CD4-positive, alpha-beta T cell treated with Interleukin-12 subunit alpha and Interleukin-12 subunit beta, for 1 hour (primary cell): ENCODE results near the gene PCDH15.

Experiments
- DNase-seq: peaks from one replicate; pipeline ENCODE4 v3.0.0-alpha.2; 2020

Gene PCDH15

DNA sequence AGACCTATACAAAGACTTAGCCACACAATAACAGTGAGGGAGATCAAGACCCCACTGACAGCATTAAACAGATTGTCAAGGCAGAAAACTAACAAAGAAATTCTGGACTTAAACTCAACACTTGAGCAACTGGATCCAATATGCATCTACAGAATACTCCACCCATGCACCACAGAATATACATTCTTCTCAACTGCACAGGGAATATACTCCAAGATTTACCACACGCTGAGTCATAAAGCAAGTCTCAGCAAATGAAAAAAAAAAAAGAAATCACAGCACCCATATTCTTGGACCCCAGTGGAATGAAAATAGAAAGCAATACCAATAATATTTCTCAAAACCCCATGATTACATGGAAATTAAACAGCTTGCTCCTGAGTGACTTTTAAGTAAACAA lies 680.2 kb downstream of the PCDH15 start:
- DNase-seq: no peak

- no peak for DNase-seq
Observed at GRCh38 chr10:54108961-54109360, 692.1 kb downstream of the PCDH15 start.

DNA sequence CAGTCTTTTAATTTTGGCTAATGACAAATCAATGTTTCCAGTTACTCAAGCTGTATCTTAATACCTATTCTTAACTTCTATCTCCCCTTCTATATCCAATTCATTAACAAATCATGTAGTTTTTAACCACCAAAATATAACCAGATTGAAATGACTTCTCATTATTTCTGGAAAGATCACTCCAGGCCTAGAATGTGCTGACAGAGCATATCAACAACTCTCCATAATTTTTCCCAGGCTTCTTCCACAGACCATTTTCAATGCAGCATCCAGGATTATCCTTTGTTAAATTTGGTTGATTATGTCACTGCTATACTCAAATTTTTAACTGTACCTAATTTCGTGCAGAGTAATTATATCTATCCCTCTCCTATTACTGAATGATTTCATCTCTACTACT lies 704.1 kb downstream of the PCDH15 start:
- no peak for DNase-seq

DNA sequence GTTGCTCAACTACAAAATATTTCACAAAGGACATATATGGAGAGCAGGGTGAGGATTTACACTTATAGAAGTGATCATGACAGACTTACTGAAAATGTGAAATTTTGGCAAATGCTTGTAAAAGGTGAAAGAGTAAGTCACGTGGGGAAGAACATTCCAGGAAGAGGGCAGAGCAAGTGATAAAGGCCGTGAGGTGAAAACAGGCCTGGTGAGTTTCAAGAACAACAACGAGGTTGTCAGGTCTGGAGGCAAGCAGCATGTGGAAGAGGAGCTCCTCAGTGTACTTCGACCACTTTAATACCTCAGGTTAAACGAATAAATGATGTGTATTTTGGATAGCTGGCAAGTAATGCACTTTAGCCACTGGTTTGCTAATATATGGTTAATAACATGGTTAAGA lies 706.7 kb downstream of the PCDH15 start:
- DNase-seq: no peak

DNA sequence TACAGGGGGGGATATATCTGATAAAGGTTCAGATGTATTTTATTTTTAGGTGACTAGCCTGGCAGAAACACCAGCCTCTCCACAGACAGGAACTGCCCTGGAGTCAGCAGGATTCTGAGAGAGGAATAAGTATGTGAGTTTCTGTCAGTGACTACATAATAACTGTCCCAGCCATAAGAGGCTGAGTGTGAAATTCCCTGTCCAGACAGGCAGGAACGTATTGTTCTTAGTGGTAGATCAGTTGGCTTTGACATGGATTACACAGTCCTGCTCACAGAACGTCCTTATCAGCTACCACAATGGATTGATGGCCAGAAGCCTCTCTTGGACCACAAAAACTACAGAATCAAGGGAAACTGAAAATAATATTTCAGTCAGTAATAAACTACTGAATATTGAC lies 709.8 kb downstream of the PCDH15 start:
- DNase-seq: no peak

- no peak for DNase-seq
Observed at GRCh38 chr10:54081950-54082349, 719.1 kb downstream of the PCDH15 start.

- no peak for DNase-seq
Observed at GRCh38 chr10:54067361-54067760, 733.7 kb downstream of the PCDH15 start.

DNA sequence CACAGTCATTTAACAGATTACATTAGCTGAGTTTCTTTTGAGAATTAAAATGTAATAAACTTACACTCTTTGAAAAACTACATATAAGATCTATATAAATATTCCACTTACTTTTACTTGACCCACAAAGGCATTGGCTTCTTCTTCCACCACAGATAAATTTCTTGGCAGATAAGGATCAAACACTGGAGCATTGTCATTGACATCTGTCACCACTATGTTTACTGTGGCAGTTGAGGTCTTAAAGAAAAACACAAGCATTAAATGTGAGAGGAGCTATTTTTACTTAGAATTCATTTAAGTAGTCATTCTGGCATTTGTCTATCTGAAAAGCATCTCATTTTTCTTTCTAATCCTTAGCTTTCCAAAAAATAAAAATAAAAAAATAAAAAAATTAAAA lies 734.4 kb downstream of the PCDH15 start:
- DNase-seq: no peak

GRCh38 chr10:54065106-54065505 lies 735.9 kb downstream of the PCDH15 start:
- DNase-seq: no peak

DNA sequence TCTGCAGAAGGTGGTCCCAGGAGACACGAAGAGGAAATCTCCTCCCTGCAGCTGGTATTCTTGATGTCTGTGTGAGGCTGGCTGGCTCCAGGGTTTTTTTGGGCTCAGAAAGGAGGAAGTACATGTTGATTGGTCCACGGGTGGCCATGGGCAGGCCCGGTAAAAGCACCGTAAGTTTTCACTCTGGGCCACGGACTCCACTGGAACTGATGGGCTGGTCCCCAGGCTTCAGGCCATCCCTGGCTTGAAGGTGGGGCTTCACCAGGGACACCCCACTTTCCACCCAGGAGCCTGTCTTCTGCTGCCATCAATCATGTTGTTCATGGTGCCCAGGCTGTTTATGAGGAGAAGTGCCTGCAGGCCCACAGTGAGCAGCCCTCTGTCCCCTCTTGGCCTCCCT lies 736.8 kb downstream of the PCDH15 start:
- DNase-seq: no peak

- DNase-seq: no peak
Observed at GRCh38 chr10:54063514-54063913, 737.5 kb downstream of the PCDH15 start.

- DNase-seq: no peak
Observed at GRCh38 chr10:54060572-54060971, 740.5 kb downstream of the PCDH15 start.

DNA sequence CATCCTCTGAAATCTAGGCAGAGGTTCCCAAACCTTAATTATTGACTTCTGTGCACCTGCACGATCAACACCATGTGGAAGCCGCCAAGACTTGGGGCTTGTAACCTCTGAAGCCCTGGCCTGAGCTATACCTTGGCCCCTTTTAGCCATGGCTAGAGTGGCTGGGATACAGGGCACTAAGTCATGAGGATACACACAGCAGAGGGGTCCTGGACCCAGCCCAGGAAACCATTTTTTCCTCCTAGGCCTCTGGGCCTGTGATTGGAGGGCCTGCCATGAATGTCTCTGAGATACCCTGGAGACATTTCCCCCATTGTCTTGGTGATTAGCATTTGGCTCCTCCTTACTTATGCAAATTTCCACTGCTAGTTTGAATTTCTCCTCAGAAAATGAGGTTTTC lies 743.7 kb downstream of the PCDH15 start:
- DNase-seq: no peak

DNA sequence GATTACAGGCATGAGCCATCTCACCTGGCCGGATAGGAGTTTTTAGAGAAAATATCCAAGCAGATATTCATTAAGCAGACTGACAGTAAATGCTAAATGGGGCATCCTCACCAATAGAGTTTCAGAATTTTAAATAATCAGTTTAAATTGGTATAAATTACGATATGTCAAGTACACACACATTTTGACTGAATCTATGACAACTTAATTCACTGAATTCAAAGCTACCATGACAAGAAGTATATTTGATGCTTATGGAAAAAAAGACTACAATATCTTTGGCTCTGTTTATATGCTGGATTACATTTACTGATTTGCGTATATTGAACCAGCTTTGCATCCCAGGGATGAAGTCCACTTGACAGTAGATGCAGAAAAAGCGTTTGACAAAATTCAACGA lies 774.7 kb downstream of the PCDH15 start:
- DNase-seq: no peak

DNA sequence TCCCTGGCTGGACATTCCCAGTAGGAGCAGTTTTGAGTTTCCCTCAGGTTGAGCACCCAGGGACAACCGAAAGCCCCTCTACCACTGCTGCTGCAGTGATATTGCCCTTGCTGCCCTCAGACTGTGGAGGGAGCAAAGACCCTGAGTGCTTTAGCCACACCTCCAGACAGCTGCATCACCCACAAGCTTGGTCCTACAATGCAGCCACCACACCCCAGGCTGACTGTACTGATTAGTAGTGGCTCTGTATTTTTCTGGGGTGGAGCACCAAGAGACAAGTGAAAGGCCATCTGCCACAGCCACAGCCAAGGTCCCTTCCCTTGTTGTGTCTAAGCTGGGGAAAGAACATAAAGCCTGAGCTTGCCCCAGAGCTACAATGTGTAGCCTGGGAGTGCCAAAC lies 789.9 kb downstream of the PCDH15 start:
- DNase-seq: no peak

GRCh38 chr10:54010337-54010933 lies 790.6 kb downstream of the PCDH15 start:
- DNase-seq: no peak

GRCh38 chr10:54009672-54010071 lies 791.4 kb downstream of the PCDH15 start:
- DNase-seq: no peak

DNA sequence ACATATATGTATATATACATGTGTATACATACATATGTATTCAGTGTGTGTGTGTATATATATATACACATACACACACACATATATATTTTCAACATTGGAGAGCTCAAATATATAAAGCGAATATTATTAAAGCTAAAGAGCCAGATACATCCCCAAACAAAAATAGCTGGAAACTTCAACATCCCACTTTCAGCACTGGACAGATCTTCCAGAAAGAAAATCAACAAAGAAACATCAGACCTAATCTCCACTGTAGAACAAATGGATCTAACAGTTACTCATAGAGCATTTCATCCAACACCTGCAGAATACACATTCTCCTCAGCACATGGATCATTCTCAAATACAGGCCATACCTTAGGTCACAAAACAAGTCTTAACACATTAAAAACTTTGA lies 799.0 kb downstream of the PCDH15 start:
- no peak for DNase-seq

DNA sequence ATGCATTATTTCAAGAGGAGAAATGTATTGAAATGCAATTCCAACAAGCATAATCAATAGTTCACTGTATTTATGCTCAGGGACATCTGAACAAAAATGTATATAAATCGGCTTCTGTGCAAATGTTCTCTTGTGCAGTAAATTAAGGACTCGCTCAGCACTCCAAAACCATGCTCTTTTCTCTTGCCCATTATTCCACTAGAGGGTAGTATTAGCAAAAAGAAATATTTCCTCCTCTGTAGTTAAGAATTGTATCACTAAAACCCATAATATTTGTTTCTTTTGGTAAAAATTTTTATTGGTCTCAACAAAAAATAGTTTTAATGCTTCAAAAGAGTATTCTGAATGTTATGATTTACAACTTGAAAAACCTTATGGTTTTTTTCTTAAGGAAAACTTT lies 803.1 kb downstream of the PCDH15 start:
- DNase-seq: no peak

GRCh38 chr10:53990799-53991238 lies 810.2 kb downstream of the PCDH15 start:
- DNase-seq: no peak

GRCh38 chr10:53983431-53983830 lies 817.6 kb downstream of the PCDH15 start:
- DNase-seq: no peak

DNA sequence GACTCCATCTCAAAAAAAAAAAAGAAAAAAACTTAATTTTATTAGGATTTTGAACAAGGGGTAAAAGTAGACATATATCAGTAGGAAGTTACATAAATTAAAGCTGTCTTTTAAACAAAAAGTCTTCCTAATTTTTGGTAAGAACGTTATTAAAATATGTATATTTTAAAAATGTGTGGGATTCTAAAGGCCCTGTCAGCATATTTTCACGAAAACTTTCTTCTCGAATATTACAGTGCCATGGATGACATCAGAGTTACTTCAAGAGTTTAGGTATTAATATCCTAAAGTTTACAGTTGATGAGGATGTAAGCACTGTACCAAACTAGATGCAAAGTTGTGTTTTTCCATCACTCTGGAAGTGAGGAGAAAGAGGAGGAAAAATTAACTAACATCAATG lies 820.8 kb downstream of the PCDH15 start:
- no peak for DNase-seq

DNA sequence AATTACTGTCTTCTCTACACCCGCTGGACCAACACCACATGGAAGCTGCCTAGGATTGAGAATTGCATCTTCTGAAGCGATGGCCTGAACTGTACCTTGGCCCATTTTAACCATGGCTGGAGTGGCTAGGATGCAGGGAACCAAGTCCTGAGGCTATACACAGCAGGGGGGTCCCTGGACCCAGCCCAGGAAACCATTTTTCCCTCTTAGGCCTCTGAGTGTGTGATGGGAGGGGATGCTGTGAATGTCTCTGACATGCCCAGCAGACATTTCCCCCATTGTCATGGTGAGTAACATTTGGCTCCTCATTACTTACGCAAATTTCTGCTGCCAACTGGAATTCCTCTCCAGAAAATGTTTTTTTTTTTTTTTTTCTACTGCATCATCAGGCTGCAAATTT lies 822.7 kb downstream of the PCDH15 start:
- DNase-seq: no peak

- DNase-seq: no peak
Observed at GRCh38 chr10:53977267-53977666, 823.8 kb downstream of the PCDH15 start.

DNA sequence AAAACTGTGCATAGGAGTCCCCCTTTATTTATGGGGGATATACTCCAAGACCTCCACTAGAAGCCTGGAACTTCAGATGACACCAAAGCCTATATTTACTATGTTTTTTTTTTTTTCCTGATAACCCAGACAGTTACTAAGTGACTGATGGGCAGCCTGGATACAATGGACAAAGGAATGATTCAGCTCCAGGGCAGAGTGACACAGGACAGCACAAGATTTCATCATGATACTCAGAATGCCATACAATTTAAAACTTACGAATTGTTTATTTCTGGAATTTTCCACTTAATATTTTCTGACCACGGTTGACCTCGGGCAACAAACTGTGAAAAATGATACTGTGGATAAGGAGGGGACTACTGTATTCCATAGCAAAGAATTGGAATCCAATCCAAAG lies 843.6 kb downstream of the PCDH15 start:
- DNase-seq: no peak

GRCh38 chr10:53955091-53955490 lies 845.9 kb downstream of the PCDH15 start:
- no peak for DNase-seq
